Stomach (tissue), 4 donors: ENCODE results near the gene TCOF1.

Experiments
- EP300 ChIP-seq: sonication (generic); formaldehyde crosslinking; IDR thresholded peaks from one replicate; pipeline ENCODE4 v1.6.1; 2017; ENCODE audit warnings: antibody characterized with exemption
- POLR2A ChIP-seq, 4 donors: fragments of 450-650 bp; IDR thresholded peaks; one replicate each; pipeline ENCODE4 v1.6.1; 2016; ENCODE audit warnings: antibody characterized with exemption in 4 of 4, control low read depth in 2 of 4, mild to moderate bottlenecking in 1 of 4, moderate library complexity in 1 of 4
- POLR2AphosphoS5 ChIP-seq, 3 donors: sonication (generic); formaldehyde crosslinking; IDR thresholded peaks; one replicate each; pipeline ENCODE4 v1.6.1; 2016; ENCODE audit warnings: antibody characterized with exemption in 3 of 3
- TF ChIP-seq, protein P1 (sequence below), 7 experiments: fragments of 450-650 bp in 4 of 7; fragments of 200-600 bp in 3 of 7; sonication (generic) in 3 of 7; IDR thresholded peaks; one replicate each; pipeline ENCODE4 v1.5.1; 2016 to 2019; ENCODE audit warnings: antibody characterized with exemption in 7 of 7, control low read depth in 2 of 7, mild to moderate bottlenecking in 1 of 7

- TF ChIP-seq, protein P1, sequence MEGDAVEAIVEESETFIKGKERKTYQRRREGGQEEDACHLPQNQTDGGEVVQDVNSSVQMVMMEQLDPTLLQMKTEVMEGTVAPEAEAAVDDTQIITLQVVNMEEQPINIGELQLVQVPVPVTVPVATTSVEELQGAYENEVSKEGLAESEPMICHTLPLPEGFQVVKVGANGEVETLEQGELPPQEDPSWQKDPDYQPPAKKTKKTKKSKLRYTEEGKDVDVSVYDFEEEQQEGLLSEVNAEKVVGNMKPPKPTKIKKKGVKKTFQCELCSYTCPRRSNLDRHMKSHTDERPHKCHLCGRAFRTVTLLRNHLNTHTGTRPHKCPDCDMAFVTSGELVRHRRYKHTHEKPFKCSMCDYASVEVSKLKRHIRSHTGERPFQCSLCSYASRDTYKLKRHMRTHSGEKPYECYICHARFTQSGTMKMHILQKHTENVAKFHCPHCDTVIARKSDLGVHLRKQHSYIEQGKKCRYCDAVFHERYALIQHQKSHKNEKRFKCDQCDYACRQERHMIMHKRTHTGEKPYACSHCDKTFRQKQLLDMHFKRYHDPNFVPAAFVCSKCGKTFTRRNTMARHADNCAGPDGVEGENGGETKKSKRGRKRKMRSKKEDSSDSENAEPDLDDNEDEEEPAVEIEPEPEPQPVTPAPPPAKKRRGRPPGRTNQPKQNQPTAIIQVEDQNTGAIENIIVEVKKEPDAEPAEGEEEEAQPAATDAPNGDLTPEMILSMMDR (IDR thresholded peaks at IDR 0.05): no peak
- TF ChIP-seq POLR2A (IDR thresholded peaks at IDR 0.05): no peak
- TF ChIP-seq POLR2AphosphoS5 (IDR thresholded peaks at IDR 0.05): no peak
- no peak for TF ChIP-seq EP300
These were observed 89.7 kb downstream of the TCOF1 start for GRCh38 chr5:150447188-150447587.
